Rectal smooth muscle tissue (tissue), 1 donor: ENCODE data around the gene NISCH.

Experiments
- H3K27ac ChIP-seq: one replicate; pipeline ENCODE4 v1.7.0; 2013; ENCODE audit warnings: low read depth, low read length, inconsistent platforms
- H3K27me3 ChIP-seq: one replicate; pipeline ENCODE4 v1.7.0; 2013; ENCODE audit warnings: low read length; ENCODE audit not compliant: control insufficient read depth, insufficient read depth
- H3K36me3 ChIP-seq: one replicate; pipeline ENCODE4 v1.7.0; 2013; ENCODE audit warnings: low read length; ENCODE audit not compliant: control insufficient read depth, insufficient read depth
- H3K4me1 ChIP-seq: one replicate; pipeline ENCODE4 v1.7.0; 2013; ENCODE audit warnings: low read length; ENCODE audit not compliant: control insufficient read depth, insufficient read depth
- H3K4me3 ChIP-seq: one replicate; pipeline ENCODE4 v1.7.0; 2013; ENCODE audit warnings: low read length
- H3K9ac ChIP-seq: one replicate; pipeline ENCODE4 v1.7.0; 2013; ENCODE audit warnings: low read length

The NISCH gene

DNA sequence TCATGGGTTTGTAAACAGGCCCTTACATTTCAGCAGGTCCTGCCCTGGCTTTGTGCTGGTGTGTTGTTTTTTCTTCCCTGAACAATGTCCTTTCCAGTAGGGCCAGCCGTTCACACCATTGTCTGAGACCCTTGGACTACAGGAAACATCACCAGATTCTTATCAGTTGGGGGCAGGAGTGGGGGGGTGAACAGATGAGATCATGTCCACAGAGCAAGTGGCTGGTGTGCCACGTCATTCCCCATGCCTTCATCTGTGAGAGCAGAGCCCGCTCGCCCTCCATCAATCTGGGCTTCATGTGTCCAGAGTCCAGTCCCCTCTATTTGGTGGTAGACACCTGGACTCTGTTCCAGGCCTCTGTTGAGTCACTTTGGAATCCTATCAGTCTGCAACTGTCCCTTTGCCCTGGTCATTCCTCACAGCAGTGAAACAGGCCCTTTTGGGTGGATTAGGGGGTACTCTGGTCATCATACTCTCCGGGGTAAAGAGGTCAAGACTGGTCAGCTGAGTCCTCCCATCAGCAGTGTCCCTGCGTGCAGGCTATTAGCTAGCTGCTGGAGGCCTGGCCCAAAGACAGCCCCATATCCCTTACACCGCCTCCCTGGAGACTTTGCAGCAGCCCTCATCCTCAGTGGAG lies 25.5 kb upstream of the NISCH start:
- H3K4me3 ChIP-seq: no peak overlapping the region
- H3K4me1 ChIP-seq: no peaks in the 10 kb centered on the region
- H3K36me3 ChIP-seq: no peaks in the 10 kb centered on the region
- H3K27me3 ChIP-seq: no peaks in the 10 kb centered on the region
- no peak overlapping the region for H3K9ac ChIP-seq
- no peak overlapping the region for H3K27ac ChIP-seq

DNA sequence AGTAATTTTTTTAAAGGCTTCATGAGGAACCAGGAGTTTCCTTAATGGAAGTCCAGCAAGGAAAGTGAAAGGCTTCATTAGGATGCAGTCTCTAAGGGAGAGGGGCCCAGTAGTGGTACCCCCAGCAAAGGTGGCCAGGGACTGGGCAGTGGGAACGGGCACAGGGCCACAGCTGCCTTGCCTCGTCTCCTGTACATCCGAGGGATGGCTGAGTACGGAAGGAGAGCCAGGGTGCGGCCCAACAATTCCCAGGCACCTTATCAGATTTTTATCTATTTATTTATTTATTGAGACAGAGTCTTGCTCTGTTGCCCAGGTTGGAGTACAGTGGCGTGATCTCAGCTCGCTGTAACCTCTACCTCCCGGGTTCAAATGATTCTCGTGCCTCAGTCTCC lies 25.0 kb upstream of the NISCH start:
- no peak overlapping the region for H3K9ac ChIP-seq
- no peak overlapping the region for H3K4me3 ChIP-seq
- H3K27me3 ChIP-seq: no peaks in the 10 kb centered on the region
- H3K27ac ChIP-seq: no peak overlapping the region
- H3K4me1 ChIP-seq: no peaks in the 10 kb centered on the region
- no peaks in the 10 kb centered on the region for H3K36me3 ChIP-seq

DNA sequence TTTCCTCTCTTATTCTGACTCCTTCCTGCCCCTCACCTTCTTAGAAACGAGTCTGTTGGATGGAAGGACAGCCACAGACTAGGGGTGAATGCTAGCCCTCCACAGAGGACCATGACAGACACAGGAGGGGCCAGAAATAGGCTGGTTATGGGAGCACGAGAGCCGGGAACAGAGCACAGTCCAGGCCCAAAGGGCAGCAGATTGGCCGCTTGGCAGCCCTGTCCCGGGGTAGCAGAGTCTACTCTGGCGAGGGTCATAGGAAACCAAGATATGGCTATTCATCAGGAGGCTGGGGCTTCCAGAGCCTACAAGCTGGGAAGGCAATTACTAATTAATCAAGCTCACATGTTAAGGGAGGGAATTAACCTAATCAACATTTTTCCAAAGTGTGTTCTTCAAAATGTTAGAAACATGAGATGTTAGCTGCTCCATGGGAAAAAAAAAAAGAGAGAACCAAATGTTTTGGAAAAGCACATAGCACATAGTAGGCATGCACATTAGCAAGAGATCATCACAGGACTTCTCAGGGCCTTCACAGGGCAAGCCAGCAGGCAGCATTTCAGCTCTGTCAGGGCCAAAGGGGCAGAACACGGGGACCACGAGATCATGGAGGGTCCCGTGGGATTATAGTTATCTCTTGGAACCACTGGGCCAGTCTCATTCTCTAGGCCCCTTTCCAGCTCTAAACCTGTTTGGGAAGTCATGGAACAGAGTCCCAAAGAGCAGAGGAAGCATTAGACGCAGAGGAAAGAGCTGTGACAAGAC lies 23.8 kb upstream of the NISCH start:
- Histone ChIP-seq H3K9ac (no peak overlapping the region), H3K4me3 (no peak overlapping the region), H3K4me1 (no peaks in the 10 kb centered on the region), H3K36me3 (no peaks in the 10 kb centered on the region), H3K27ac (no peak overlapping the region), H3K27me3 (no peaks in the 10 kb centered on the region)

DNA sequence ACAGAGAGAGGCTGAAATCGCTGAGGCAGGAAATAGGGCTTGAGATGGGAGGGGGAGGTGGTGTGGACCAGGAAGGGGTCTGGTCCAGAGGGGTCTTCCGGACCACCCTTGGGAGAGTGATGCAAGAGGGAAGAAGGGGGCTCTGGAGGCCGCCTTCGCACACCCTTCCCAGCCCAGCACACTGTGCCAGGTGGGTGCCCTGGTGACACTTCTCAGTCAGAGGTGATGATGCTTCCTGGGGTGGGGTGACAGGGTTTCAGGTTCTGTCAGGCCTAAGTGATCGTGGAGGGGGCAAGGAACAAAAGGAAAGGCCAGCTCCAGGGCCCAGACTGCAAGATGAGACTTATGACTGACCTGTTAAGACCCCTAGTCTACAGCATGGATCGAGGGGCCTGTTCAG lies 23.2 kb upstream of the NISCH start:
- Histone ChIP-seq H3K36me3 (no peaks in the 10 kb centered on the region), H3K9ac (no peak overlapping the region), H3K4me1 (no peaks in the 10 kb centered on the region), H3K27me3 (no peaks in the 10 kb centered on the region), H3K27ac (no peak overlapping the region), H3K4me3 (no peak overlapping the region)

DNA sequence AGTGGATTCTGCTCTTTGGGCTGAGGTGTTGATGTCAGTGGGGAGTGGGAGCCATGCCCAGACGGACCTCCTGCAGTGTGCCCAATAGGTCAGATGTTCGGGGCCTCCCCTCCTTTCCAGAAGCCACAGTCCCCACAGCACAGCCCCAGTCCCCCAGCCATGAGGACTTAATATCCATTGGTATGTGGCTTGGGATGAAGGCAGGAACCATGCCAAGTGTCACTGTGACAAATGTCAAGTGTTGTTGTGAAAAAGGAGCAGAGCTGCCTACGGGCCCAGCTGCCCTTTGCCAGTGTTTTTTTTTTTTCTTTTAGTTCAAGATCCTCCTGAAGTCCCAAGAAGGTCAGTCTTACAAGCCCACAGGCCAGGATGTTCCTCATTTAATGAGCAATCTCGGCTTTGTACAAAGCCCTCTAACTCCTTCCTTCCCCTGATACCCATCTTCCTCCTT lies 22.7 kb upstream of the NISCH start:
- no peaks in the 10 kb centered on the region for H3K27me3 ChIP-seq
- no peaks in the 10 kb centered on the region for H3K4me1 ChIP-seq
- H3K36me3 ChIP-seq: no peaks in the 10 kb centered on the region
- no peak overlapping the region for H3K9ac ChIP-seq
- no peak overlapping the region for H3K27ac ChIP-seq
- H3K4me3 ChIP-seq: no peak overlapping the region

DNA sequence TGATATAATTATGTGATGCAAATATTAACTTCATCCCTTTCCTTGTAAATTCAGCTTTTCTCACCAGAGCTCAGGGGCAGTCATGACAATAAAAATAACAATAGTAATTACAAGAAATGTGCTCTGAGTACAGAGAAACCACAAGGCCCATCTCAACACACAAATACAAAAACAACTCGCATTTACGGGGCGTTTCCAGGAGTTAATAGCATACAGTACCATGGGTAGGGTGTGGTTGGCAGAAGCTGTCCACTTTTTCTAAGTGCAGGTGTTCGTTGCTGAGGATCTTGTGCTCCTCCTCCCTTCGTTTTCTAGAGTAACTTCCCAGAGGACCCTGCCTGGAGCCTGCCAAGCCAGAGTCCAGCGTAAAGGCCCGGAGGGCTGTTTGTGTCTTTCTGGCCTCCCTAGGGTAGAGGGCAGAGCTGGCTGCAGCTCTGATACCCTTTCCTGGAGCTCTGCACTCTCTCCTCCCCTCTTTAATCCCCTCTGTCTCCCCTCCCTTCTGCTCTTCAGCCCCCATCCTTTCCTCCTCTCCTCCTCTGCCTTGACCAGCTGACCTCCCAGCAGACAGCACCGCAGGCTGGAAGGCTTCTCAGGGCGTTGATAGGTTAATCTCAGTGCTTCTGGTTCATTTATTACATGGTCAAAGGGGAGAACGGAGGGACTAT lies 21.9 kb upstream of the NISCH start:
- Histone ChIP-seq H3K4me1 (no peaks in the 10 kb centered on the region), H3K36me3 (no peaks in the 10 kb centered on the region), H3K4me3 (no peak overlapping the region), H3K9ac (no peak overlapping the region), H3K27ac (no peak overlapping the region), H3K27me3 (no peaks in the 10 kb centered on the region)

DNA sequence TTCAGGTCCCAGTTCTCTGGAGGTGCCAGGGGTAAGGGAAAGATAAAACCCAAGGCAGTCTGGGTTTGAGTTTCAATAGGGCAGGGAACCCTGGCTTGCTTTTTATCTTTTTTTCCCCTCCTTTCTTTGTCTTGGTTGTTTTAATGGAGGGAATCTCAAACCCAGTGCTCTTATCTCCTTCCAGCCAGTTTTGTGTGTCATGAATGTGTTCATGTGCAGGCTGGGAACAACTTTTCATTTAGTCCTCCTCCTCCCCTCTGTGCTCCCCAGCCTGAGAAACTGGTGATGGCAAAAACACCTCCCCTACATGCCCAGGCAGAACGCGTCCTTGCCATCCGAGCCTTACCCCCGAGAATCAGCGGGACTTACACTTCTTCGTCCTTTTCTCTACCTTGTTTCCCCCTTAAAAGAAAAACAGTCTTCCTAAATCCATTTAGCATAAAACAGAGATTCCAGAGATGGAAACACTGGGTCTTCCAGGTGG lies 21.4 kb upstream of the NISCH start:
- Histone ChIP-seq H3K27ac (no peak overlapping the region), H3K9ac (no peak overlapping the region), H3K36me3 (no peaks in the 10 kb centered on the region), H3K4me1 (no peaks in the 10 kb centered on the region), H3K27me3 (no peaks in the 10 kb centered on the region), H3K4me3 (no peak overlapping the region)

DNA sequence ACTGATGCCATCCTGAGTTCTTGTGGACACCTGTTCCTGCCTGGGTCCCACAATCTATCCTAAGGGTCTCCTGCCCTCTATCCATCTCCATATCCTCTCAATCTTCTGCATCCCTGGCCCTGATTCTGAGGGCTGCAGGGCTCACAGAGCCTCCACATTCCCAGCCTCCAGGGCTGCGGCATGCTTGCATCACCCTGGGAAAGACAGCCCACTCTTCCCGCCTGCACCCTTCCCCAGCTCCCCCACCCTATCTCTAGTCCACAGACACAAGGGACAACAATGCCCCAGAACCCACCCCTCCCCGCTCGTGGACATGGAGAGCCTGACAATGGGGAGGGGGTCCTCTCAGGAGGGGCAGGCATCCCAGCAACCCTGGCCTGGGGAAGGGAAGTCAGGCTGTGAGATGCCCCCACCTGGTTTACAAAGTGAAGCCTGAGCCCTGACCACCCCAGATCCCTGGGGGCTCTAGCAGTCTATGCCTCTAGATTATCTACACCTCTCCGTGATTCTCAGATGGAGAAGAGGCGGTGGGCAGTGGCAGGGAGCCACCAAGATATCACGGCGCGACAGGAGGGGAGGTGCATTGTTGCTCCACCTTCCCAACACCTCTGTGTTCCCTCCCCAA lies 20.8 kb upstream of the NISCH start:
- no peak overlapping the region for H3K9ac ChIP-seq
- no peak overlapping the region for H3K27ac ChIP-seq
- no peaks in the 10 kb centered on the region for H3K4me1 ChIP-seq
- no peak overlapping the region for H3K4me3 ChIP-seq
- no peaks in the 10 kb centered on the region for H3K27me3 ChIP-seq
- H3K36me3 ChIP-seq: no peaks in the 10 kb centered on the region

DNA sequence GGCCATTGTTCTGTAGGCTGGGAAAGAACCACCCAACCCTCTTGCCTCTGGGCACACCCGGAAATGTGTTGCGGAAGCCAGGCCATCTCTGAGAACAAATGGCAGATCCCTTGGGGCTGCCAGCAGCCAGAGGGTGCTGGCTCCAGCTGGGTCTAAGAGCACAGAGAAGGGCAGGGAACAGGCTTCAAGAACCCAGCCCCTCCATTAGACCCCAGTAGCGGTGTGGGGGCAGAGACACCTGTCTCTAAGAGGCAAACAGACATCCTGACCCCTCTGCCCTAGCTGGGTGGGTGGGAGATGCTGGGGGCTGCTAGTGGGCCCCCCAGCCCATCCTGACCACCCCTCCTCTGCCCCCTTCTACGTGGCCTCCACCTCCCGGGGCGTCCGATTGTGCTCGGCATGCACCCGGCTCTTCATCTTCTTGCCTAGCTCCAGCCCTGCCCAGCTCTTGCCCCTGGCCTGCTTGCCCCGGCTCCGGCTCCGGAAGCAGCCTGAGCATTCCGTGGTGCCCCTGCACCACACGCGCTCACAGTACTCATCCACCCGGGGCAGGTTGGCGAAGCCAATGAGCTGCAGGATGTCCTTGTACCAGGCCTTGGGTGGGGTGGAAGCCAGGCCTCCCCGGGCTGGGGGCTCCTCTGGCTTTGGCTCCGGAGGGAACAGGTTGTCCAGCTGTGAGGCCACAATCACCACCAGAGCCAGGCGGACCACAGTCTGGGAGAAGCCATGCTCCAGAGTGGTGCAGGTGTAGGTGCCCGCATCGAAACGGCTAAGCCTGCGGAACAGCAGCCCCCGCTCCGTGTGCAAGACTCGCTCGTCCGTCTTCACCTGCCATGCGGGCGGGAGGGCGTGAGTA lies 19.9 kb upstream of the NISCH start:
- Histone ChIP-seq H3K36me3 (no peaks in the 10 kb centered on the region), H3K27ac (no peak overlapping the region), H3K27me3 (no peaks in the 10 kb centered on the region), H3K4me1 (no peaks in the 10 kb centered on the region), H3K4me3 (no peak overlapping the region), H3K9ac (no peak overlapping the region)

DNA sequence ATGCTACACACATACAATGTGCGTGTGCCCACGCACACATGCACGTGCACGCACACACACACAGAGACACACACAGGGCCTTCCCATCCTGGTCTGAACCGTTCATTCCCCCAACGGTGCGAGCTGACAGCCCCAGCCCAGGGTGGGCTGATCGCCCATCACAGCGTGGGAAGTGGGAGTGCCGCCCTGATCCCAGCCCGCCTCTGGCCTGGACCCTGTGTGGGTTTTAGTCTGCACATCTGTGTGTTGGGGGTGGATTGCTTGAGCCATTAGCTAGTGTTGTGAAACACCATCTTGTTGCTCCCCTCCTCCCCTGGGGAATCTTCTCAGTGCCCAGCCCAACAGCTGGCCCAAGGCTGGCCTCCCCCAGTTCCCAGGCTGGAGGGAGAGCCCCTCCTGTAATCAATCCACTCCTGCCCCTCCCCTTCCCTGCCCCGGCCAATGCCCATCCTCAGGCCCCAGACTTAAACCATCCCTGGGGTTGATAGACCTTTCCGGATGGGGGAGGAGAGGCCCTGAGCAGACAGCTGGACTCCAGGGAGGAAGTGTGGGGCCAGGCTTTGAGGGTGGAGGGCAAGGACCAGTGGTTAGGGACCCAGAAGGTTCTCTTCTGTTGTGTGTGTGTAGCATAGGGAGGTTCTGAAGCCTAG lies 18.8 kb upstream of the NISCH start:
- no peak overlapping the region for H3K4me3 ChIP-seq
- no peaks in the 10 kb centered on the region for H3K27me3 ChIP-seq
- H3K4me1 ChIP-seq: no peaks in the 10 kb centered on the region
- H3K27ac ChIP-seq: no peak overlapping the region
- no peak overlapping the region for H3K9ac ChIP-seq
- no peaks in the 10 kb centered on the region for H3K36me3 ChIP-seq

DNA sequence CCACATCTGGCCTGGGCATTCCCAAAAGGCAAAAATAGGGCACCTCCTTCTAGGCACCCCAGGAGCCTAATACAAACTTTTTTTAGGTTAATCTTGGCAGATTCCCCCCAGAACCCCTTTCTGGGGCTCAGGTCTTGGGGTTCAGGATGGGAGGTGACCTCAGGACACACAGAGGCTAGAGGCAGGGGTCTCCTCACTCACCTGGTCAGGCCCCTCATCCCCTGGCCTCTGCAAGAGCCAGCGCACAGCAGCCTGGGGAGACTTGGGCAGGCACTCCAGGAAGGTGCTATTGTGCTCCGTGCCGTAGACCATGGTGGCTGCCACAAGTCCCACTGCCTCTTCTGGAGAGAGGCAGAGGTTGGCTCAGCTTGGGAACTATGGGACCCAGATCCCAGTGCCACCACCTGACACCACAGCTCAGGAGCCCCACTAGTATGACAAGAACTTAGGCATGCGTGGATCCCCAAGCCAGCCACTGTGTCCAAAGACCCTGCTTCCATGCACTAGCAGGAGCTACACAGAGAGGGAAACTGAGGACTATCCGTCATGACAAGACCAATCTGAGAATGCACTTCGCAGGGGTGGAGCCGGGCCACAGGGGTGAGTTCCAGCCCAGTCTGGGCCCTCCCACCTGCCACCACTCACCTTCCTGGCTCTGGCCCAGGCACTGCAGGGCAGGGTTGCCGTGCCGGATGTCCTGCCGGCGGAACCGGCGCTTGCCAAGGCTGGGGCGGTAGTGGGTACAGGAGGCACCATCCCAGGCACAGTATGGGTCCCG lies 17.9 kb upstream of the NISCH start:
- Histone ChIP-seq H3K36me3 (no peaks in the 10 kb centered on the region), H3K27ac (no peak overlapping the region), H3K4me3 (no peak overlapping the region), H3K4me1 (no peaks in the 10 kb centered on the region), H3K9ac (no peak overlapping the region), H3K27me3 (no peaks in the 10 kb centered on the region)
